K562 (cell line): ENCODE measurements around the gene NSF. TPM values are rescaled to one million over a fixed set of nuclear protein-coding genes. Genes with fewer than 3 reads are reported as not detected.
"Not testable (repeated sequence)": the region's sequence is repeated elsewhere in the genome, so short reads cannot be mapped to it uniquely, and the experiment has no call there.

Experiments
- ATAC-seq: fragments of 200-7000 bp; cut with Tn5 transposase; 3 replicates; pipeline ENCODE4 v1.9.1; 2020; ENCODE audit warnings: moderate library complexity
- BruUV-seq: library from RNA; stranded (reverse); fragments of 400-500 nt; replicated peaks from 2 replicates; lab custom pipeline; 2021; lab: Mats Ljungman, UMichigan
- CTCF ChIA-PET: fragments of 300-600 bp; formaldehyde crosslinking; extraction: SDS; loops from one replicate; lab custom pipeline; 2021; ENCODE audit warnings: low intra/inter-chr PET ratio; lab: Yijun Ruan, JAX
- POLR2A ChIA-PET: fragments of 300-600, 350-650 bp; sonication (Branson Sonifier 250); formaldehyde crosslinking; extraction: SDS; loops from one replicate; lab custom pipeline; 2021; ENCODE audit warnings: antibody characterized with exemption, inconsistent platforms; lab: Yijun Ruan, JAX
- DNase-seq, 4 experiments: peaks; one replicate each; pipeline versions ENCODE4 v3.0.0 to v3.0.0-alpha.2; 2011 to 2018; ENCODE audit warnings: low spot score in 3 of 4, mixed read lengths in 3 of 4; ENCODE audit errors: extremely low read depth in 1 of 4
- FAIRE-seq: peaks from 2 replicates; lab custom pipeline; 2011; peaks lifted over from hg19 to GRCh38; lab: Jason Lieb, UNC
- H2AFZ ChIP-seq: 2 replicates; pipeline ENCODE4 v1.6.0; 2011; ENCODE audit warnings: low read depth, low read length, control low read depth, inconsistent platforms
- H3K27ac ChIP-seq: fragments of 200-600 bp; 3 replicates; pipeline ENCODE4 v1.8.0; 2011; ENCODE audit warnings: low read depth, mild to moderate bottlenecking, control low read depth, inconsistent platforms, low read length, moderate library complexity, mixed read lengths; ENCODE audit errors: extremely low read depth
- H3K27me3 ChIP-seq, 2 experiments: fragments of 300-600 bp in 1 of 2; 2 replicates in 1 of 2; 3 replicates in 1 of 2; pipeline versions ENCODE4 v1.6.0 to v1.8.0; 2011; ENCODE audit warnings: inconsistent platforms in 2 of 2, low read length in 2 of 2, mild to moderate bottlenecking in 1 of 2, mixed read lengths in 1 of 2, moderate library complexity in 1 of 2; ENCODE audit not compliant: control insufficient read depth in 2 of 2, insufficient read depth in 2 of 2
- H3K36me3 ChIP-seq: fragments of 300-600 bp; 3 replicates; pipeline ENCODE4 v1.8.0; 2011; ENCODE audit warnings: mild to moderate bottlenecking, low read length, inconsistent platforms; ENCODE audit not compliant: control insufficient read depth, insufficient read depth
- H3K4me1 ChIP-seq, 2 experiments: fragments of 200-600 bp in 1 of 2; replicated peaks in 1 of 2; 2 replicates in 1 of 2; 3 replicates in 1 of 2; pipeline versions ENCODE4 v1.5.1 to v1.8.0; 2011; ENCODE audit warnings: inconsistent platforms in 2 of 2, low read length in 2 of 2, mild to moderate bottlenecking in 1 of 2, mixed read lengths in 1 of 2, moderate library complexity in 1 of 2; ENCODE audit not compliant: control insufficient read depth in 2 of 2, insufficient read depth in 2 of 2
- H3K4me2 ChIP-seq: 2 replicates; pipeline ENCODE4 v1.6.1; 2011; ENCODE audit warnings: low read length, control low read depth, inconsistent platforms, mixed read lengths; ENCODE audit not compliant: insufficient read depth
- H3K4me3 ChIP-seq: fragments of 200-600 bp; sonication (generic), shearing (Covaris generic); 2 replicates; pipeline ENCODE4 v1.5.1; 2016; ENCODE audit warnings: control low read depth, inconsistent platforms
- H3K79me2 ChIP-seq: fragments of 200-600 bp; 3 replicates; pipeline ENCODE4 v1.8.0; 2011; ENCODE audit warnings: low read length, inconsistent platforms; ENCODE audit not compliant: control insufficient read depth, insufficient read depth
- H3K9ac ChIP-seq, 2 experiments: 2 replicates each; pipeline versions ENCODE4 v1.6.0 to v1.6.1; 2011; ENCODE audit warnings: low read depth in 2 of 2, low read length in 2 of 2, control low read depth in 1 of 2, inconsistent platforms in 1 of 2, mild to moderate bottlenecking in 1 of 2, mixed read lengths in 1 of 2; ENCODE audit not compliant: insufficient read depth in 1 of 2
- H3K9me1 ChIP-seq: one replicate; pipeline ENCODE4 v1.6.0; 2011; ENCODE audit warnings: inconsistent platforms, mild to moderate bottlenecking, low read length, moderate library complexity; ENCODE audit not compliant: control insufficient read depth, insufficient read depth
- H3K9me3 ChIP-seq: replicated peaks from 2 replicates; pipeline ENCODE4 v1.5.1; 2011; ENCODE audit warnings: low read depth, low read length, inconsistent platforms; ENCODE audit not compliant: control insufficient read depth, insufficient read depth
- H4K20me1 ChIP-seq: replicated peaks from 2 replicates; pipeline ENCODE4 v1.6.1; 2011; ENCODE audit warnings: low read length, inconsistent platforms, mixed read lengths; ENCODE audit not compliant: control insufficient read depth, insufficient read depth
- WGBS: fragments of 100-300 bp; shearing (Covaris generic); methylation state at CpG from one replicate; pipeline ENCODE4 v1.1.6; 2016; ENCODE audit warnings: low coverage, mixed read lengths; ENCODE audit not compliant: insufficient coverage; ENCODE audit errors: missing lambda C conversion rate; 5-methylcytosine and 5-hydroxymethylcytosine counted together
- in situ Hi-C: fragments of 300-500 bp; cut with MboI; formaldehyde crosslinking; loops from 4 replicates; pipeline ENCODE4 v1.15.0; 2018; ENCODE audit warnings: inconsistent platforms, mixed read lengths
- intact Hi-C: fragments of 100-400 bp; cut with micrococcal nuclease; formaldehyde crosslinking; loops from 2 replicates; pipeline ENCODE4 v1.14.2; 2022
- polyA plus RNA-seq, 8 experiments: library from polyadenylated mRNA; depleted of rRNA in 4 of 8; stranded (reverse) in 5 of 8; unstranded in 3 of 8; fragments of >200 nt; fragmentation: Nextera tagmentation in 2 of 8; fragmentation: Illumina TruSeq in 1 of 8; extraction: Ambion mirVana in 2 of 8; extraction: Trizol in 1 of 8; gene quantifications; 2 replicates each; pipeline versions ENCODE4 v1.2.1 to v1.2.3, GENCODE V29; 2011 to 2014; ENCODE audit warnings: inconsistent platforms in 1 of 8, missing spikeins in 1 of 8
- total RNA-seq, 7 experiments: library from RNA; depleted of rRNA in 6 of 7; stranded (reverse); fragments of >200 nt in 6 of 7; fragmentation: Illumina TruSeq in 2 of 7; extraction: Trizol in 2 of 7; gene quantifications; 2 replicates each; pipeline versions ENCODE4 v1.2.1 to v1.2.3, GENCODE V29; 2011 to 2021; ENCODE audit warnings: low replicate concordance in 1 of 7

The NSF gene
- total and polyA plus RNA-seq, 9 of the 15 experiments (the other 6 are each of a cell fraction or from before 2014, with no cell fraction given): 16.7 to 39.8 (median 36.7) TPM

GRCh38 chr17:46603125-46603524 is 12.7 kb downstream of the NSF start:
- H3K36me3 ChIP-seq, intact Hi-C loops, H3K9me3 ChIP-seq, CTCF ChIA-PET, H3K9ac ChIP-seq, H3K79me2 ChIP-seq, H4K20me1 ChIP-seq, H3K9me1 ChIP-seq, H3K27ac ChIP-seq, H3K27me3 ChIP-seq, ATAC-seq, in situ Hi-C loops, H3K4me1 ChIP-seq, BruUV-seq, H3K4me2 ChIP-seq, FAIRE-seq, POLR2A ChIA-PET, H2AFZ ChIP-seq, DNase-seq, H3K4me3 ChIP-seq: not testable (repeated sequence)

- BruUV-seq, H3K27ac ChIP-seq, H4K20me1 ChIP-seq, POLR2A ChIA-PET, H3K4me1 ChIP-seq, H3K4me2 ChIP-seq, DNase-seq, H3K9me3 ChIP-seq, H3K27me3 ChIP-seq, CTCF ChIA-PET, intact Hi-C loops, H3K9me1 ChIP-seq, H3K36me3 ChIP-seq, in situ Hi-C loops, FAIRE-seq, H3K4me3 ChIP-seq, H2AFZ ChIP-seq, H3K9ac ChIP-seq, H3K79me2 ChIP-seq, ATAC-seq: not testable (repeated sequence)
- no CpG with 5 or more reads among the region's 2 CpGs for WGBS
Observed at GRCh38 chr17:46611304-46611703, 20.8 kb downstream of the NSF start.

GRCh38 chr17:46613876-46614275 is 23.4 kb downstream of the NSF start:
- H2AFZ ChIP-seq, H4K20me1 ChIP-seq, in situ Hi-C loops, ATAC-seq, CTCF ChIA-PET, intact Hi-C loops, DNase-seq, H3K27ac ChIP-seq, H3K4me1 ChIP-seq, H3K9ac ChIP-seq, BruUV-seq, H3K27me3 ChIP-seq, H3K9me1 ChIP-seq, H3K4me2 ChIP-seq, H3K36me3 ChIP-seq, H3K79me2 ChIP-seq, POLR2A ChIA-PET, H3K4me3 ChIP-seq, H3K9me3 ChIP-seq: not testable (repeated sequence)
- peak; percentile 64 for FAIRE-seq
- WGBS: no CpG with 5 or more reads among the region's 1 CpG

GRCh38 chr17:46617121-46617520 is 26.7 kb downstream of the NSF start:
- H2AFZ ChIP-seq, POLR2A ChIA-PET, H3K4me1 ChIP-seq, H4K20me1 ChIP-seq, FAIRE-seq, H3K4me3 ChIP-seq, H3K9ac ChIP-seq, BruUV-seq, H3K9me1 ChIP-seq, H3K27me3 ChIP-seq, in situ Hi-C loops, H3K79me2 ChIP-seq, CTCF ChIA-PET, DNase-seq, intact Hi-C loops, ATAC-seq, H3K36me3 ChIP-seq, H3K4me2 ChIP-seq, H3K27ac ChIP-seq, H3K9me3 ChIP-seq: not testable (repeated sequence)
- no CpG with 5 or more reads among the region's 3 CpGs for WGBS
